ENCODE results near the gene DEAF1.

Gene DEAF1

GRCh38 chr11:623999-624704 lies 70.9 kb downstream of the DEAF1 start:
- DNase-seq (ENCODE audit: low spot score): no peak

GRCh38 chr11:623349-623869 lies 71.6 kb downstream of the DEAF1 start:
- no peak for DNase-seq (ENCODE audit: low spot score)

- DNase-seq (ENCODE audit: low spot score): no peak
These were observed 73.2 kb downstream of the DEAF1 start for GRCh38 chr11:621838-622237.

GRCh38 chr11:620935-621814 lies 73.8 kb downstream of the DEAF1 start:
- no peak for DNase-seq (ENCODE audit: low spot score)

- no peak for DNase-seq (ENCODE audit: low spot score)
These were observed 74.8 kb downstream of the DEAF1 start for GRCh38 chr11:620201-620600.

- no peak for DNase-seq (ENCODE audit: low spot score)
These were observed 75.4 kb downstream of the DEAF1 start for GRCh38 chr11:619628-620050.

- DNase-seq (ENCODE audit: low spot score): no peak
These were observed 76.0 kb downstream of the DEAF1 start for GRCh38 chr11:618856-619627.

- no peak for DNase-seq (ENCODE audit: low spot score)
These were observed 76.9 kb downstream of the DEAF1 start for GRCh38 chr11:617912-618682.

GRCh38 chr11:617199-617911 lies 77.7 kb downstream of the DEAF1 start:
- DNase-seq (ENCODE audit: low spot score): no peak

- DNase-seq (ENCODE audit: low spot score): no peak
These were observed 78.5 kb downstream of the DEAF1 start for GRCh38 chr11:616320-617198.

- no peak for DNase-seq (ENCODE audit: low spot score)
These were observed 79.3 kb downstream of the DEAF1 start, which contains the start of gene IRF7 for GRCh38 chr11:615504-616319. Gene IRF7 (minus strand): TSS chr11:615950. CDS start chr11:615364, 586 bp downstream.

GRCh38 chr11:614623-615503 lies 80.2 kb downstream of the DEAF1 start:
- DNase-seq (ENCODE audit: low spot score): no peak

GRCh38 chr11:614021-614622 lies 80.9 kb downstream of the DEAF1 start:
- DNase-seq (ENCODE audit: low spot score): no peak

- DNase-seq (ENCODE audit: low spot score): peak; percentile 55
These were observed 81.6 kb downstream of the DEAF1 start for GRCh38 chr11:613369-613968.

GRCh38 chr11:612961-613300 lies 82.1 kb downstream of the DEAF1 start:
- no peak for DNase-seq (ENCODE audit: low spot score)

- no peak for DNase-seq (ENCODE audit: low spot score)
These were observed 82.6 kb downstream of the DEAF1 start for GRCh38 chr11:612201-612960.

All from HuH-7.5 (cell line).